Measurements from ENCODE around the gene ZNF827.

- TF ChIP-seq KDM1A (CRISPR knock-in tag; IDR thresholded peaks at IDR 0.05) = no peak
- TF ChIP-seq POLR2AphosphoS5 (IDR thresholded peaks at IDR 0.05; ENCODE audit: low read depth, low read length) = no peak
- no peak for TF ChIP-seq TOPORS (CRISPR knock-in tag; IDR thresholded peaks at IDR 0.05)
- TF ChIP-seq IRF1 (CRISPR knock-in tag; IDR thresholded peaks at IDR 0.05; ENCODE audit: low read depth) = no peak
- TF ChIP-seq ZNF407 (CRISPR knock-in tag; IDR thresholded peaks at IDR 0.05; ENCODE audit: not compliant biosample characterization) = no peak
- TF ChIP-seq ZNF10 (CRISPR knock-in tag; IDR thresholded peaks at IDR 0.05; ENCODE audit: borderline replicate concordance, low read depth) = no peak
- TF ChIP-seq POLR2G (IDR thresholded peaks at IDR 0.05; ENCODE audit: low read depth, low read length) = no peak
- TF ChIP-seq YY1 (IDR thresholded peaks at IDR 0.05; ENCODE audit: insufficient read depth, insufficient replicate concordance, low read depth, low read length) = no peak
- TF ChIP-seq POLR2A (IDR thresholded peaks at IDR 0.05; ENCODE audit: insufficient read depth in 1 of 2, low read depth in 2 of 2, low read length in 2 of 2) = no peak
- TF ChIP-seq ZBTB26 (CRISPR knock-in tag; IDR thresholded peaks at IDR 0.05; ENCODE audit: borderline replicate concordance) = no peak
- TF ChIP-seq ELK4 (CRISPR knock-in tag; IDR thresholded peaks at IDR 0.05; ENCODE audit: borderline replicate concordance) = no peak
- no peak for TF ChIP-seq ZNF775 (CRISPR knock-in tag; IDR thresholded peaks at IDR 0.05; ENCODE audit: borderline replicate concordance)
Observed at GRCh38 chr4:145871209-145871608, 67.4 kb downstream of the ZNF827 start.

All from HepG2 (cell line).